ENCODE results near the gene FGFBP2. TPM values are rescaled to one million over a fixed set of nuclear protein-coding genes. Genes with fewer than 3 reads are reported as not detected.

The FGFBP2 gene
- total and polyA plus RNA-seq, 7 experiments from 2014 or later: 1.2 to 54.8 (median 2.7) TPM

GRCh38 chr4:15926486-15926885 is 36.5 kb downstream of the FGFBP2 start:
- intact Hi-C loops (cut with micrococcal nuclease): no loop called here
- no peaks in the 10 kb centered on the region for H3K4me1 ChIP-seq (ENCODE audit: control insufficient read depth in 2 of 2, insufficient read depth in 2 of 2, low read length in 2 of 2)
- Mint-ChIP-seq H3K9me3 (no peaks in the 10 kb centered on the region), H3K4me1 (peaks cover 0 to 7% (median 0%) of the 10 kb centered on the region in 7 donors), H3K27ac (no peak overlapping the region), H3K27me3 (peaks cover 0 to 20% (median 15%) of the 10 kb centered on the region in 5 donors), H3K4me3 (no peak overlapping the region), H3K36me3 (no peaks in the 10 kb centered on the region)
- ChIA-PET POLR2A (no interaction called here), CTCF (no interaction called here)
- H3K27me3 ChIP-seq (ENCODE audit: control insufficient read depth in 2 of 2, insufficient read depth in 2 of 2, low read length in 2 of 2): no peaks in the 10 kb centered on the region
- no peak overlapping the region for H3K27ac ChIP-seq (ENCODE audit: low read depth, low read length)
- no peaks in the 10 kb centered on the region for H3K36me3 ChIP-seq (ENCODE audit: control insufficient read depth in 2 of 3, insufficient read depth in 3 of 3, low read length in 3 of 3)
- no peak for ATAC-seq
- no peaks in the 10 kb centered on the region for H3K9me3 ChIP-seq (ENCODE audit: control insufficient read depth in 2 of 3, low read length in 3 of 3)
- H3K4me3 ChIP-seq (ENCODE audit: low read length): no peak overlapping the region
- no peak for DNase-seq

DNA sequence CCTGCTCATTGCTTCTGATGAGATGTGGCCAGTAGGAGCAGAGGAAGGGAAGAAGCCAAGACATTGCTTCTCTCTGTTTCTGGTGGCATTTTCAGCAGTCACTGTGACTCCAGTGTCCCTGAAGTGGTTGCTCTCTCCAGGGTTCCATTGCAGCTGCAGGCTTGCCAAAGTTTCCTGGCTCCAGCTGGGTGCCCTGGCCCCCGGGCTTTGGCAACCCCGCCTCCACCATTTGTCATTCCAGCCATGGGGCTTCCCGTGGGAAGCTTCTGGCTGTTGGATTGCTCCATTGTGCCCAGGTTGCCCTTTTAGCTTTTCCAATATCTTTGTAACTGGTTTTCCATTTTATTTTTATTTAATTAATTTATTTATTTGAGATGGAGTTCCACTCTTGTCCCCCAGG is 37.1 kb downstream of the FGFBP2 start:
- H3K27ac Mint-ChIP-seq: no peak overlapping the region

DNA sequence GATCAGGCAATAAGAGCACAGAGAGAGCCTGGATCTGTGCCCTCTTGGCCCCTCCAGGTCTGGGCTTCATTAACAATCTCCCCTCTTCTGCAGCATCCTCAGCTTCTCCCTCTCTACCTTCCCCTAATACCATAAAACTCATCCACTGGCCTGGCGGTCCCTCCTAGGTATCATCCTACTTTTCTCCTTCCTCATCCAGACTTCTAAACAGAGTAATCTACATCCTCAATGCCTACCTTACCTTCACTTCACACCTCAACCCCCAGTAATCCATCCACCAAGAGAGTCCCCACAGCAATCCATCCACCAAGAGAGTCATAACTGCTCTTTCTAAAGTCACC is 41.4 kb downstream of the FGFBP2 start:
- POLR2A ChIA-PET: no interaction called here
- H3K4me3 ChIP-seq (ENCODE audit: low read length): no peak overlapping the region
- H3K4me3 Mint-ChIP-seq: no peak overlapping the region
- no peaks in the 10 kb centered on the region for H3K36me3 Mint-ChIP-seq
- H3K27me3 ChIP-seq (ENCODE audit: control insufficient read depth in 2 of 2, insufficient read depth in 2 of 2, low read length in 2 of 2): no peaks in the 10 kb centered on the region
- peaks cover 17 to 28% (median 20%) of the 10 kb centered on the region in 5 donors for H3K27me3 Mint-ChIP-seq
- no peak overlapping the region for H3K27ac ChIP-seq (ENCODE audit: low read depth, low read length)
- no peaks in the 10 kb centered on the region for H3K36me3 ChIP-seq (ENCODE audit: control insufficient read depth in 2 of 3, insufficient read depth in 3 of 3, low read length in 3 of 3)
- intact Hi-C loops (cut with micrococcal nuclease): no loop called here
- H3K4me1 ChIP-seq (ENCODE audit: control insufficient read depth in 2 of 2, insufficient read depth in 2 of 2, low read length in 2 of 2): no peaks in the 10 kb centered on the region
- ATAC-seq (no peak), DNase-seq (no peak)
- no peaks in the 10 kb centered on the region for H3K9me3 ChIP-seq (ENCODE audit: control insufficient read depth in 2 of 3, low read length in 3 of 3)
- peaks cover 0 to 7% (median 0%) of the 10 kb centered on the region in 7 donors for H3K4me1 Mint-ChIP-seq
- H3K27ac Mint-ChIP-seq: no peak overlapping the region
- H3K9me3 Mint-ChIP-seq: no peaks in the 10 kb centered on the region
- CTCF ChIA-PET: no interaction called here

More for the DNA sequence above, 37.1 kb downstream of the FGFBP2 start:
- H3K27me3 ChIP-seq (ENCODE audit: control insufficient read depth in 2 of 2, insufficient read depth in 2 of 2, low read length in 2 of 2): no peaks in the 10 kb centered on the region
- ATAC-seq (no peak), DNase-seq (no peak)
- no peak overlapping the region for H3K4me3 Mint-ChIP-seq
- CTCF ChIA-PET: no interaction called here
- intact Hi-C loops (cut with micrococcal nuclease): no loop called here
- H3K9me3 Mint-ChIP-seq: no peaks in the 10 kb centered on the region
- H3K27me3 Mint-ChIP-seq: peaks cover 0 to 19% (median 14%) of the 10 kb centered on the region in 5 donors
- peaks cover 0 to 7% (median 0%) of the 10 kb centered on the region in 7 donors for H3K4me1 Mint-ChIP-seq
- no peaks in the 10 kb centered on the region for H3K36me3 ChIP-seq (ENCODE audit: control insufficient read depth in 2 of 3, insufficient read depth in 3 of 3, low read length in 3 of 3)
- no peaks in the 10 kb centered on the region for H3K36me3 Mint-ChIP-seq
- no peaks in the 10 kb centered on the region for H3K9me3 ChIP-seq (ENCODE audit: control insufficient read depth in 2 of 3, low read length in 3 of 3)
- no peak overlapping the region for H3K4me3 ChIP-seq (ENCODE audit: low read length)
- no peak overlapping the region for H3K27ac ChIP-seq (ENCODE audit: low read depth, low read length)
- no peaks in the 10 kb centered on the region for H3K4me1 ChIP-seq (ENCODE audit: control insufficient read depth in 2 of 2, insufficient read depth in 2 of 2, low read length in 2 of 2)
- POLR2A ChIA-PET: no interaction called here

DNA sequence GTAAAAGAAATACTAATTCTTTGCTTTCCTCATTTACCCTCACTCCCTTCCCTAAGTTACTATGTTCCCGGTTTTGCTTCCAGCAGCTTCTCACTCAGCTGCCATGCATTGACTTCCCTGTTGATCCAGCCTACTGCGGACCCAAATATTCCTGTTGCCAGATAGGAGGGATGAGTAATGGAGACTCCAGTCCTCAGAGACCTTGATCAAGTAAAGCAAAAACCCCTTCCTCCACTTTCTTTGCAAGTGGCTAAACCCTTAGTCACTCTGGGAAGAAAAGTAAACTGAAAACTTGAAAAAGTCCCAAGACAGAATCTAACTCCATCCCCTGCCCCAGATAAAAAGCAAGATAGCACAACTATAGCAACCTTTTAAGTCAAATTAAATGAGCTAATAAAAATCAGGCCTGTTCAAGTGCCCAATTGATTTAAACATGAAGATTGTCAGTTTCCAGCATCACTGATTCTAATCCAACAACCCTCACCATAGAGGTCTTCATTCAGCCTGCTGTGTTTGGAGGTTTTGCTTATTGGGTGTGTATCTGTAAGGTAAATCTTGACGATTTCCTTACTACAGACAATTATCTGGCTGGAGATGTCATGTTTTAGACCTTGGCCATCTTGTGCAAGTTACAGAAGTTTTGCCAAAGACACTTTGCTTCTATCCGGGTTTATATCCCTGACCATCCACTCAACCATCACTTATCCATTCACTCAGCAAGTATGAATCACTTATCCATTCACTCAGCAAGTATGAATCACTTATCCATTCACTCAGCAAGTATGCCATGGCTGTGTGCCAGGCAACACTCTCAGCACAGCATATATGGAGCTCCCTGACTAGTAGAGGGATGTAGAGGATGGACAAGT is 42.0 kb downstream of the FGFBP2 start:
- intact Hi-C loops (cut with micrococcal nuclease): no loop called here

GRCh38 chr4:15918484-15919129 is 44.4 kb downstream of the FGFBP2 start:
- ATAC-seq (no peak), DNase-seq (no peak)
- Mint-ChIP-seq H3K27ac (no peak overlapping the region), H3K27me3 (peaks cover 12 to 21% (median 14%) of the 10 kb centered on the region in 5 donors), H3K36me3 (no peaks in the 10 kb centered on the region), H3K9me3 (peaks cover 0 to 9% (median 4%) of the 10 kb centered on the region in 11 donors), H3K4me1 (peaks cover 0 to 2% (median 0%) of the 10 kb centered on the region in 7 donors), H3K4me3 (no peak overlapping the region)
- H3K4me1 ChIP-seq (ENCODE audit: control insufficient read depth in 2 of 2, insufficient read depth in 2 of 2, low read length in 2 of 2): no peaks in the 10 kb centered on the region
- no peak overlapping the region for H3K27ac ChIP-seq (ENCODE audit: low read depth, low read length)
- no peaks in the 10 kb centered on the region for H3K36me3 ChIP-seq (ENCODE audit: control insufficient read depth in 2 of 3, insufficient read depth in 3 of 3, low read length in 3 of 3)
- POLR2A ChIA-PET: no interaction called here
- CTCF ChIA-PET: interaction anchor here (0.5 kb wide), 1 partner anchor 387 kb away, joined by 4 read pairs; no protein-coding TSS in a partner anchor
- H3K9me3 ChIP-seq (ENCODE audit: control insufficient read depth in 2 of 3, low read length in 3 of 3): no peaks in the 10 kb centered on the region
- intact Hi-C loops (cut with micrococcal nuclease): no loop called here
- no peak overlapping the region for H3K4me3 ChIP-seq (ENCODE audit: low read length)
- H3K27me3 ChIP-seq (ENCODE audit: control insufficient read depth in 2 of 2, insufficient read depth in 2 of 2, low read length in 2 of 2): no peaks in the 10 kb centered on the region

More for the DNA sequence above, 42.0 kb downstream of the FGFBP2 start:
- H3K9me3 ChIP-seq (ENCODE audit: control insufficient read depth in 2 of 3, low read length in 3 of 3): no peaks in the 10 kb centered on the region
- H3K27me3 ChIP-seq (ENCODE audit: control insufficient read depth in 2 of 2, insufficient read depth in 2 of 2, low read length in 2 of 2): no peaks in the 10 kb centered on the region
- ATAC-seq: no peak
- H3K4me3 Mint-ChIP-seq: no peak overlapping the region
- H3K4me1 ChIP-seq (ENCODE audit: control insufficient read depth in 2 of 2, insufficient read depth in 2 of 2, low read length in 2 of 2): no peaks in the 10 kb centered on the region
- ChIA-PET CTCF (no interaction called here), POLR2A (no interaction called here)
- peaks cover 17 to 28% (median 20%) of the 10 kb centered on the region in 5 donors for H3K27me3 Mint-ChIP-seq
- H3K4me1 Mint-ChIP-seq: peaks cover 0 to 7% (median 0%) of the 10 kb centered on the region in 7 donors
- peaks cover 0 to 3% (median 2%) of the 10 kb centered on the region in 11 donors for H3K9me3 Mint-ChIP-seq
- no peak for DNase-seq
- no peak overlapping the region for H3K27ac ChIP-seq (ENCODE audit: low read depth, low read length)
- H3K36me3 ChIP-seq (ENCODE audit: control insufficient read depth in 2 of 3, insufficient read depth in 3 of 3, low read length in 3 of 3): no peaks in the 10 kb centered on the region
- no peak overlapping the region for H3K4me3 ChIP-seq (ENCODE audit: low read length)
- no peaks in the 10 kb centered on the region for H3K36me3 Mint-ChIP-seq
- H3K27ac Mint-ChIP-seq: no peak overlapping the region

DNA sequence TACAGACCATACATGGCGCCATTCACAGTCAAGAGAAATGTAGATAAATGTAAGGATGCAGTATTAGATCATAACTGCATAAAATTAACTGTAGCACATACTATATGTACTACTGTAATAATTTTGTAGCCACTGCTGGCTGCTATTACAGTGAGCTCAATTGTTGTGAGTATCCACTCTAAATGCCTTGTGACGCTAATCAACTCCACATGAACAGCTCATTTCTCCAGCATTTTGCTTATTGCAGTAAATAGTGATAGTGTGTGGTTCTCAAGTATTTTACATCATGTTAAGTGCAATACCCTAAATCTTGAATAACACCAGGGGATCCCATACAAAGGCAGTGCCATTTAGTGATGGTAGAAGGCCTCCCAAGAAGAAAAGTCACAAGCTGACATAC is 45.7 kb downstream of the FGFBP2 start:
- no peaks in the 10 kb centered on the region for H3K4me1 ChIP-seq (ENCODE audit: control insufficient read depth in 2 of 2, insufficient read depth in 2 of 2, low read length in 2 of 2)
- intact Hi-C loops (cut with micrococcal nuclease): no loop called here
- no peak overlapping the region for H3K4me3 ChIP-seq (ENCODE audit: low read length)
- H3K27me3 ChIP-seq (ENCODE audit: control insufficient read depth in 2 of 2, insufficient read depth in 2 of 2, low read length in 2 of 2): no peaks in the 10 kb centered on the region
- no peak overlapping the region for H3K27ac ChIP-seq (ENCODE audit: low read depth, low read length)
- Mint-ChIP-seq H3K4me1 (peaks cover 0 to 2% (median 0%) of the 10 kb centered on the region in 7 donors), H3K36me3 (no peaks in the 10 kb centered on the region), H3K27ac (no peak overlapping the region), H3K4me3 (no peak overlapping the region), H3K27me3 (peaks cover 12 to 18% (median 15%) of the 10 kb centered on the region in 5 donors), H3K9me3 (peaks cover 0 to 9% (median 4%) of the 10 kb centered on the region in 11 donors)
- POLR2A ChIA-PET: no interaction called here
- DNase-seq: no peak
- H3K9me3 ChIP-seq (ENCODE audit: control insufficient read depth in 2 of 3, low read length in 3 of 3): no peaks in the 10 kb centered on the region
- no peaks in the 10 kb centered on the region for H3K36me3 ChIP-seq (ENCODE audit: control insufficient read depth in 2 of 3, insufficient read depth in 3 of 3, low read length in 3 of 3)
- ATAC-seq: no peak
- CTCF ChIA-PET: no interaction called here
